Breast epithelium (tissue), 4 donors: Measurements from ENCODE around the gene ETS1. TPM values are rescaled to one million over a fixed set of nuclear protein-coding genes. Genes with fewer than 3 reads are reported as not detected.

ENCODE experiments used
- DNase-seq, 2 donors: peaks; one replicate each; pipeline ENCODE4 v3.0.0-alpha.2; 2019; ENCODE audit warnings: low spot score in 2 of 2
- H3K27ac ChIP-seq, 2 donors: fragments of 200-600 bp; sonication (generic) in 1 of 2; one replicate each; pipeline ENCODE4 v1.5.1; 2016 to 2019; ENCODE audit warnings: mild to moderate bottlenecking in 1 of 2
- H3K27me3 ChIP-seq, 2 donors: fragments of 200-600 bp; sonication (generic) in 1 of 2; one replicate each; pipeline versions ENCODE4 v1.5.1 to v1.6.0; 2017 to 2019; ENCODE audit warnings: control low read depth in 1 of 2, mild to moderate bottlenecking in 1 of 2
- H3K36me3 ChIP-seq: fragments of 200-600 bp; one replicate; pipeline ENCODE4 v1.5.1; 2019
- H3K4me1 ChIP-seq, 2 donors: fragments of 200-600 bp; sonication (generic); one replicate each; pipeline ENCODE4 v1.5.1; 2016 to 2019; ENCODE audit warnings: control low read depth in 1 of 2
- H3K4me3 ChIP-seq, 3 donors: fragments of 200-600 bp; sonication (generic); 1 replicate in 2 of 3; 2 replicates in 1 of 3; pipeline ENCODE4 v1.5.1; 2016 to 2019; ENCODE audit warnings: mild to moderate bottlenecking in 3 of 3, moderate library complexity in 2 of 3
- H3K9me3 ChIP-seq, 2 donors: fragments of 200-600 bp; sonication (generic) in 1 of 2; one replicate each; pipeline ENCODE4 v1.5.1; 2016 to 2019; ENCODE audit warnings: control low read depth in 1 of 2
- CTCF ChIP-seq, 3 donors: fragments of 450-650 bp; IDR thresholded peaks; one replicate each; pipeline ENCODE4 v1.5.1; 2016 to 2017; ENCODE audit warnings: antibody characterized with exemption in 3 of 3, mild to moderate bottlenecking in 3 of 3, moderate library complexity in 3 of 3
- POLR2A ChIP-seq: fragments of 450-650 bp; IDR thresholded peaks from one replicate; pipeline ENCODE4 v1.6.1; 2016; ENCODE audit warnings: antibody characterized with exemption, mild to moderate bottlenecking, moderate library complexity
- POLR2AphosphoS5 ChIP-seq, 3 donors: sonication (generic); formaldehyde crosslinking; IDR thresholded peaks; one replicate each; pipeline ENCODE4 v1.6.1; 2017; ENCODE audit warnings: antibody characterized with exemption in 3 of 3
- intact Hi-C: fragments of 100-400 bp; cut with DNase I; formaldehyde crosslinking; loops from one replicate; pipeline ENCODE4 v1.15.1; 2023; ENCODE audit warnings: low total_unique reads
- total RNA-seq, 3 donors: library from RNA; depleted of rRNA; stranded (reverse); fragments of >200 nt; gene quantifications; one replicate each; pipeline ENCODE4 v1.1.0, GENCODE V29; 2016

The ETS1 gene
- total RNA-seq, 3 donors from 2014 or later, result 65.6 to 92.1 (median 73.2) TPM

GRCh38 chr11:128619540-128620308 is 32.4 kb upstream of the ETS1 start:
- TF ChIP-seq CTCF (IDR thresholded peaks at IDR 0.05) (no peak), POLR2AphosphoS5 (IDR thresholded peaks at IDR 0.05) (no peak), POLR2A (no peak)
- no peaks in the 10 kb centered on the region for H3K4me1 ChIP-seq
- intact Hi-C loops, result no loop called here
- H3K27me3 ChIP-seq, result no peaks in the 10 kb centered on the region
- no peak overlapping the region for H3K27ac ChIP-seq
- H3K9me3 ChIP-seq, result no peaks in the 10 kb centered on the region
- H3K4me3 ChIP-seq, result no peak overlapping the region
- no peaks in the 10 kb centered on the region for H3K36me3 ChIP-seq
- DNase-seq, result no peak

GRCh38 chr11:128619007-128619406 is 31.6 kb upstream of the ETS1 start:
- Histone ChIP-seq H3K9me3 (no peaks in the 10 kb centered on the region), H3K27me3 (no peaks in the 10 kb centered on the region), H3K4me3 (no peak overlapping the region), H3K27ac (no peak overlapping the region), H3K36me3 (no peaks in the 10 kb centered on the region), H3K4me1 (no peaks in the 10 kb centered on the region)
- TF ChIP-seq POLR2AphosphoS5 (IDR thresholded peaks at IDR 0.05), result no peak
- TF ChIP-seq POLR2A, result no peak
- TF ChIP-seq CTCF (IDR thresholded peaks at IDR 0.05), result no peak
- DNase-seq, result no peak
- intact Hi-C loops, result no loop called here

- no peaks in the 10 kb centered on the region for H3K27me3 ChIP-seq
- no peaks in the 10 kb centered on the region for H3K9me3 ChIP-seq
- intact Hi-C loops, result no loop called here
- H3K27ac ChIP-seq, result no peak overlapping the region
- no peak overlapping the region for H3K4me3 ChIP-seq
- H3K4me1 ChIP-seq, result no peaks in the 10 kb centered on the region
- no peak for DNase-seq
- no peaks in the 10 kb centered on the region for H3K36me3 ChIP-seq
- no peak for TF ChIP-seq POLR2A
- TF ChIP-seq POLR2AphosphoS5 (IDR thresholded peaks at IDR 0.05), result no peak
- TF ChIP-seq CTCF (IDR thresholded peaks at IDR 0.05), result no peak
Measured at GRCh38 chr11:128618603-128619002, 31.2 kb upstream of the ETS1 start.

GRCh38 chr11:128616161-128616560 is 28.8 kb upstream of the ETS1 start:
- no peak overlapping the region for H3K27ac ChIP-seq
- no peak for DNase-seq

More at GRCh38 chr11:128616161-128616560, 28.8 kb upstream of the ETS1 start:
- TF ChIP-seq POLR2A (no peak), CTCF (IDR thresholded peaks at IDR 0.05) (no peak), POLR2AphosphoS5 (IDR thresholded peaks at IDR 0.05) (no peak)
- no peaks in the 10 kb centered on the region for H3K27me3 ChIP-seq
- no peaks in the 10 kb centered on the region for H3K9me3 ChIP-seq
- H3K4me3 ChIP-seq, result no peak overlapping the region
- intact Hi-C loops, result no loop called here
- no peaks in the 10 kb centered on the region for H3K36me3 ChIP-seq
- H3K4me1 ChIP-seq, result no peaks in the 10 kb centered on the region
